ENCODE measurements around the gene TTC39C. TPM values are rescaled to one million over a fixed set of nuclear protein-coding genes. Genes with fewer than 3 reads are reported as not detected.
"Not testable (repeated sequence)": the region's sequence is repeated elsewhere in the genome, so short reads cannot be mapped to it uniquely, and the experiment has no call there.

Gene TTC39C
- total and polyA plus RNA-seq, 2 of the 8 experiments (the other 6 are each of a cell fraction or from before 2014, with no cell fraction given) = 8.1 to 79.1 TPM

DNA sequence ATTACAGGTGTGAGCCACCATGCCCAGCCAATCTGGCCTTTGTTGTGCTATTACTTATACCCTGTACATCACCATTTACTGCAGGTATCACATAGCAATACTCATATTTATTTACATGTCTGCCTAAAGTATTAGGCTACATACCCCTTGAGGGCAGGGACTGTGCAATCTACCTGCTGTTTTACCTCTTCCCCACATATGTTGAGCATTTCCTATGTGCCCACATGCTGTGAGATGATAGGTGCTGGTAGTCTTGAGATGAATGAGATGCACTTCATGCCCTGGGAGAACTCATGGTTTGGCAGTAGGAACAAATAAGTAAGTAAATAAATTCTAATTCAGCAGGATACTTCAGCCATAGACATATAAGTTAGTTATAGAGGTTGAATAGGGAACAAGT lies 59.2 kb downstream of the TTC39C start (continued):
- TF ChIP-seq, protein P1, sequence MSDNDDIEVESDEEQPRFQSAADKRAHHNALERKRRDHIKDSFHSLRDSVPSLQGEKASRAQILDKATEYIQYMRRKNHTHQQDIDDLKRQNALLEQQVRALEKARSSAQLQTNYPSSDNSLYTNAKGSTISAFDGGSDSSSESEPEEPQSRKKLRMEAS (IDR thresholded peaks at IDR 0.05) = no peak
- no peak for TF ChIP-seq CREB1 (IDR thresholded peaks at IDR 0.05)
- TF ChIP-seq KDM1A (IDR thresholded peaks at IDR 0.05; ENCODE audit: borderline replicate concordance, low read length) = no peak
- TF ChIP-seq SP2 (IDR thresholded peaks at IDR 0.05; ENCODE audit: low read length) = no peak

DNA sequence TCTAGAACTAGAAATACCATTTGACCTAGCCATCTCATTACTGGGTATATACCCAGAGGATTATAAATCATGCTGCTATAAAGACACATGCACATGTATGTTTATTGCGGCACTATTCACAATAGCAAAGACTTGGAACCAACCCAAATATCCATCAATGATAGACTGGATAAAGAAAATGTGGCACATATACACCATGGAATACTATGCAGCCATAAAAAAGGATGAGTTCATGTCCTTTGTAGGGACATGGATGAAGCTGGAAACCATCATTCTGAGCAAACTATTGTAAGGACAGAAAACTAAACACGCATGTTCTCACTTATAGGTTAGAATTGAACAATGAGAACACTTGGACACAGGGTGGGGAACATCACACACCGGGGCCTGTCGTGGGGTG lies 60.2 kb downstream of the TTC39C start:
- H4K91ac ChIP-seq (replicated peaks; ENCODE audit: insufficient read length, low read length); H3K79me1 ChIP-seq (ENCODE audit: low read depth, low read length); FAIRE-seq; H2AFZ ChIP-seq (ENCODE audit: low read length); H3K18ac ChIP-seq (ENCODE audit: extremely low read depth, low read length); H2BK12ac ChIP-seq (ENCODE audit: low read depth, low read length); H3K4me2 ChIP-seq (ENCODE audit: insufficient read depth in 1 of 2, low read depth in 2 of 2, low read length in 2 of 2); H3K4me1 ChIP-seq (replicated peaks in 1 of 4; ENCODE audit: control insufficient read depth in 3 of 4, insufficient read depth in 4 of 4, low read length in 3 of 4); H4K5ac ChIP-seq (ENCODE audit: insufficient read length, low read depth, low read length); H3K9ac ChIP-seq (replicated peaks in 1 of 4; ENCODE audit: extremely low read depth in 1 of 4, low read depth in 3 of 4, low read length in 3 of 4); H3K4ac ChIP-seq (replicated peaks; ENCODE audit: insufficient read length, low read depth, low read length); H3K23ac ChIP-seq (ENCODE audit: insufficient read length); H4K20me1 ChIP-seq (replicated peaks in 1 of 2; ENCODE audit: control insufficient read depth in 1 of 2, insufficient read depth in 2 of 2, low read length in 2 of 2); POLR2A ChIA-PET (ENCODE audit: partially characterized antibody); H4K8ac ChIP-seq (ENCODE audit: extremely low read depth, insufficient read depth, low read length); H2BK15ac ChIP-seq (ENCODE audit: low read length); H3K56ac ChIP-seq (replicated peaks; ENCODE audit: insufficient read length, low read depth, low read length); H2AK5ac ChIP-seq (ENCODE audit: low read depth, low read length); H3K14ac ChIP-seq (ENCODE audit: insufficient read length); H2BK120ac ChIP-seq (replicated peaks; ENCODE audit: low read depth, low read length); H3K27me3 ChIP-seq (replicated peaks in 1 of 4; ENCODE audit: control insufficient read depth in 3 of 4, extremely low read depth in 1 of 4, insufficient read depth in 3 of 4, low read length in 3 of 4); H2BK20ac ChIP-seq (ENCODE audit: low read length); H3K27ac ChIP-seq (ENCODE audit: low read depth, low read length); CTCF ChIA-PET (ENCODE audit: partially characterized antibody); H3K79me2 ChIP-seq (ENCODE audit: control insufficient read depth in 1 of 2, insufficient read depth in 2 of 2, low read length in 2 of 2); H3K4me3 ChIP-seq (ENCODE audit: extremely low read depth in 1 of 4, insufficient read depth in 2 of 4, low read depth in 3 of 4, low read length in 4 of 4); H3K9me3 ChIP-seq (ENCODE audit: insufficient read depth in 2 of 2, low read depth in 1 of 2, low read length in 1 of 2); H3K36me3 ChIP-seq (ENCODE audit: control insufficient read depth in 2 of 4, insufficient read depth in 4 of 4, low read length in 3 of 4); H3K23me2 ChIP-seq (ENCODE audit: low read depth, low read length); H2BK5ac ChIP-seq (ENCODE audit: low read depth, low read length); DNase-seq (ENCODE audit: low read depth in 1 of 2, low spot score in 2 of 2): not testable (repeated sequence)
- WGBS, 2 experiments (ENCODE audit: extremely low coverage in 1 of 2, insufficient coverage in 1 of 2, insufficient read length in 1 of 2, insufficient replicate concordance in 2 of 2, low coverage in 1 of 2, low lambda C conversion rate in 2 of 2, missing lambda C conversion rate in 1 of 2) = 100% methylated on average over 4 of the region's 4 CpGs; no CpG with 5 or more reads in 1 of the 2 experiments

All from H1 (cell line).